Peyer's patch (tissue), 4 donors: ENCODE measurements around the gene ELP2.

Source experiments
- POLR2A ChIP-seq, 2 donors: fragments of 450-650 bp; IDR thresholded peaks; one replicate each; pipeline ENCODE4 v1.5.1; 2017; ENCODE audit warnings: antibody characterized with exemption in 2 of 2, mild to moderate bottlenecking in 2 of 2, moderate library complexity in 2 of 2
- TF ChIP-seq, protein P1 (sequence below), 6 experiments: fragments of 450-650 bp in 4 of 6; fragments of 200-600 bp in 2 of 6; sonication (generic) in 1 of 6; IDR thresholded peaks; one replicate each; pipeline ENCODE4 v1.5.1; 2017 to 2019; ENCODE audit warnings: antibody characterized with exemption in 6 of 6, mild to moderate bottlenecking in 3 of 6, moderate library complexity in 1 of 6

DNA sequence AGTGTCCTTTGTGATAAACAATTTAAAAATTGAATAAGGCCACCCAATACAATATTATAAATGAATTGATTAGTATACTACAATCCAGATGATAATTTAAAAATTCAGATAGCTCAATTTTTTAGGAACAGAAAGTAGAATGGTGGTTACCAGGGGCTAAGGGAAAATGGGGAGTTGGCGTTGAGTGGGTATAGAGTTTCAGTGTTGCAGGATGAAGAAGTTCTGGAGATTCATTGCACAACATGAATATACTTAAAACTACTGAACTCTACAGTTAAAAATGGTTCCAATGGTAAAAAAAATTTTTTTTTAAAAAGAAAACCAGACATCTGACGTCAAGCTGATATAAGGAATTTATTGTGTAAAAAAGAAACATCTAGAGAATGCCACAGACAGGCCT, 21.5 kb upstream of the ELP2 start:
- TF ChIP-seq, protein P1, sequence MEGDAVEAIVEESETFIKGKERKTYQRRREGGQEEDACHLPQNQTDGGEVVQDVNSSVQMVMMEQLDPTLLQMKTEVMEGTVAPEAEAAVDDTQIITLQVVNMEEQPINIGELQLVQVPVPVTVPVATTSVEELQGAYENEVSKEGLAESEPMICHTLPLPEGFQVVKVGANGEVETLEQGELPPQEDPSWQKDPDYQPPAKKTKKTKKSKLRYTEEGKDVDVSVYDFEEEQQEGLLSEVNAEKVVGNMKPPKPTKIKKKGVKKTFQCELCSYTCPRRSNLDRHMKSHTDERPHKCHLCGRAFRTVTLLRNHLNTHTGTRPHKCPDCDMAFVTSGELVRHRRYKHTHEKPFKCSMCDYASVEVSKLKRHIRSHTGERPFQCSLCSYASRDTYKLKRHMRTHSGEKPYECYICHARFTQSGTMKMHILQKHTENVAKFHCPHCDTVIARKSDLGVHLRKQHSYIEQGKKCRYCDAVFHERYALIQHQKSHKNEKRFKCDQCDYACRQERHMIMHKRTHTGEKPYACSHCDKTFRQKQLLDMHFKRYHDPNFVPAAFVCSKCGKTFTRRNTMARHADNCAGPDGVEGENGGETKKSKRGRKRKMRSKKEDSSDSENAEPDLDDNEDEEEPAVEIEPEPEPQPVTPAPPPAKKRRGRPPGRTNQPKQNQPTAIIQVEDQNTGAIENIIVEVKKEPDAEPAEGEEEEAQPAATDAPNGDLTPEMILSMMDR (IDR thresholded peaks at IDR 0.05) = no peak
- TF ChIP-seq POLR2A (IDR thresholded peaks at IDR 0.05) = no peak
